ENCODE data around the gene SDK2. TPM values are rescaled to one million over a fixed set of nuclear protein-coding genes. Genes with fewer than 3 reads are reported as not detected.

Gene SDK2
- total RNA-seq, 2 donors from 2014 or later, result 1.5 to 5.6 TPM

DNA sequence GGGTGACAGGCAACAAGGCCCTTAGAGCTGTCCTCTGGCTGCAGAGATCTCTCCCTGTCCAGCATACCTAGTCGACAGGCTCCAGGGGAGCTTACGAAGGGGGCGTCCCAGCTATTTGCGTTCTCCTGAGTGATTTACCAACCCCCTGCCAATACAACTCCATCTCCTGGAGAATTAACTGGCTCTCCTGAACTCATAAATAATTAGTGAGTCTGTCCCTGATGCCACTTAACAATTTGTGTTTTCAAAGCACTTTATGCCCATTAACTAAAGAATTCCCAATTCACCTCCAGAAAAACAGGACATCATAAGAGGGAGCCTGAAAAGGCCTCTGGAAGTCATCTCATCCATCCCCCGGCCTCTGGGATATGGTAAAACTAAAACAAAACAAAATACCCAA lies 26.7 kb downstream of the SDK2 start:
- H3K27ac ChIP-seq, result no peak overlapping the region
- H3K36me3 ChIP-seq, result no peaks in the 10 kb centered on the region
- no peak overlapping the region for H3K4me3 ChIP-seq
- no peak for DNase-seq (ENCODE audit: low spot score)
- TF ChIP-seq, protein P1, sequence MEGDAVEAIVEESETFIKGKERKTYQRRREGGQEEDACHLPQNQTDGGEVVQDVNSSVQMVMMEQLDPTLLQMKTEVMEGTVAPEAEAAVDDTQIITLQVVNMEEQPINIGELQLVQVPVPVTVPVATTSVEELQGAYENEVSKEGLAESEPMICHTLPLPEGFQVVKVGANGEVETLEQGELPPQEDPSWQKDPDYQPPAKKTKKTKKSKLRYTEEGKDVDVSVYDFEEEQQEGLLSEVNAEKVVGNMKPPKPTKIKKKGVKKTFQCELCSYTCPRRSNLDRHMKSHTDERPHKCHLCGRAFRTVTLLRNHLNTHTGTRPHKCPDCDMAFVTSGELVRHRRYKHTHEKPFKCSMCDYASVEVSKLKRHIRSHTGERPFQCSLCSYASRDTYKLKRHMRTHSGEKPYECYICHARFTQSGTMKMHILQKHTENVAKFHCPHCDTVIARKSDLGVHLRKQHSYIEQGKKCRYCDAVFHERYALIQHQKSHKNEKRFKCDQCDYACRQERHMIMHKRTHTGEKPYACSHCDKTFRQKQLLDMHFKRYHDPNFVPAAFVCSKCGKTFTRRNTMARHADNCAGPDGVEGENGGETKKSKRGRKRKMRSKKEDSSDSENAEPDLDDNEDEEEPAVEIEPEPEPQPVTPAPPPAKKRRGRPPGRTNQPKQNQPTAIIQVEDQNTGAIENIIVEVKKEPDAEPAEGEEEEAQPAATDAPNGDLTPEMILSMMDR (IDR thresholded peaks at IDR 0.05), result no peak
- H3K9me3 ChIP-seq, result peaks cover 0 to 5% of the 10 kb centered on the region in 2 donors
- H3K4me1 ChIP-seq, result no peaks in the 10 kb centered on the region
- no peaks in the 10 kb centered on the region for H3K27me3 ChIP-seq

DNA sequence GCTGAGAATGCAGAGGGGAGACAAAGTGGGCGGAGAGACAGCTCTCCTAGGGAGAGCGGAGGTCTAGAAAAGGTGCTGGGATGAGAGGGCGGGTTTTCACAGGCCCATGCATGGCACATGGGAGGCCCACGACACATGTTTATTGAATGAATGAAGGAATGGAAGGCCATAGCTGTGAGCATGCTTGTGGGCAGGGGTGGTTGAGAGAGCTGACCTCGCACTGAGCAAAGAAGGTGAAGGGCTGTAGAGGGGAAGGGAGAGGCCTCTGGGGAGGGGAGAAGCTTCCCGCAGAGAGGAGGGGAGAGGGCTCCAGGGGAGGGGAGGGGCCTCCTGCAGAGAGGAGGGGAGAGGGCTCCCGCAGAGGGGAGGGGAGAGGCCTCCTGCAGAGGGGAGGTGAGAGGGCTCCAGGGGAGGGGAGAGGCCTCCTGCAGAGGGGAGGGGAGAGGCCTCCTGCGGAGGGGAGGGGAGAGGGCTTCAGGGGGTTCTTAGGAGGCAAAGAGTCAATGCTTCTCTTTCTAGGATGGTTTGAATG lies 27.3 kb downstream of the SDK2 start:
- H3K27ac ChIP-seq, result no peak overlapping the region
- H3K4me3 ChIP-seq, result no peak overlapping the region
- DNase-seq (ENCODE audit: low spot score), result no peak
- TF ChIP-seq, protein P1 (IDR thresholded peaks at IDR 0.05), result no peak
- H3K9me3 ChIP-seq, result peaks cover 0 to 5% of the 10 kb centered on the region in 2 donors
- H3K27me3 ChIP-seq, result no peaks in the 10 kb centered on the region
- no peaks in the 10 kb centered on the region for H3K36me3 ChIP-seq
- no peaks in the 10 kb centered on the region for H3K4me1 ChIP-seq

DNA sequence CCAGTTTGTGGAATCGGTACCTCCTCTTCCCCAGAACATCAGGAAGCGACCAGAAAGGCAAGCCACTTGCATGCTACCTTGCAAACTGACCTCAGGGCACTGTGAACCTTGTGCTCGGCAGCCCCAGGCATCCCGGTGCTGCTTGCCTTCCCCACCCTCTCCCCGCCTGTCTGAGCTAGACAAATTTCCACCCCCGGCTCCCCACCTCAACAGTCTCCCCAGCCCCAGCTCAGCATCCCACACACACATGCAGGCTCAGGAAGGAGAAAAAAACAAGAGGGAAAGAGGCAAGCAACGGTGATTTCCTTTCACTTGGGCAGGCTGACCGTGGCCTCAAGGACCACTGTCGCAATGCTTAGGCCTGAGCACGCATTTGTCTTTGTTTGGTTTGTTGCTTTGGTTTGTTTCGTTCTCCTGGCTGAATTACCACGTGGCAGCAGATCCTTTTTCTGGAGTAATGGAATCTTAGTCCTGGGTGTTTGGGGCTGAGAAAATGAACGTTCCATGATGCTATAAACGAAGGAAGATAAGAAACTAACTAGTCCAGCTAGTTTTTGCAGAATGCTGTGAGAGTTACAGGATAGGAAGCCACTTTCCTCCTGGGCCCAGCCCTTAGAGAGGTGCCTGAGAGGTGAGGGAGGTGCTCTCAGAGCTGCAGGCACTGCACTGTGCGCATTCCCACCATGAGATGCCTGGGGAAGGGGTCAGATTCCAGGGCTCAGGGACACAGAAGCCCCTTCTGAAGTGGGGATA lies 27.9 kb downstream of the SDK2 start:
- DNase-seq (ENCODE audit: low spot score), result no peak

GRCh38 chr17:73614256-73614655 lies 30.0 kb downstream of the SDK2 start:
- no peak overlapping the region for H3K27ac ChIP-seq
- TF ChIP-seq, protein P1 (IDR thresholded peaks at IDR 0.05), result no peak
- no peaks in the 10 kb centered on the region for H3K27me3 ChIP-seq
- no peak for DNase-seq (ENCODE audit: low spot score)
- H3K9me3 ChIP-seq, result peaks cover 0 to 1% of the 10 kb centered on the region in 2 donors
- no peaks in the 10 kb centered on the region for H3K4me1 ChIP-seq
- no peak overlapping the region for H3K4me3 ChIP-seq
- H3K36me3 ChIP-seq, result no peaks in the 10 kb centered on the region

More for the DNA sequence above, 27.9 kb downstream of the SDK2 start:
- peaks cover 0 to 5% of the 10 kb centered on the region in 2 donors for H3K9me3 ChIP-seq
- TF ChIP-seq, protein P1 (IDR thresholded peaks at IDR 0.05), result no peak
- no peaks in the 10 kb centered on the region for H3K36me3 ChIP-seq
- H3K4me3 ChIP-seq, result no peak overlapping the region
- H3K27me3 ChIP-seq, result no peaks in the 10 kb centered on the region
- H3K4me1 ChIP-seq, result no peaks in the 10 kb centered on the region
- no peak overlapping the region for H3K27ac ChIP-seq

DNA sequence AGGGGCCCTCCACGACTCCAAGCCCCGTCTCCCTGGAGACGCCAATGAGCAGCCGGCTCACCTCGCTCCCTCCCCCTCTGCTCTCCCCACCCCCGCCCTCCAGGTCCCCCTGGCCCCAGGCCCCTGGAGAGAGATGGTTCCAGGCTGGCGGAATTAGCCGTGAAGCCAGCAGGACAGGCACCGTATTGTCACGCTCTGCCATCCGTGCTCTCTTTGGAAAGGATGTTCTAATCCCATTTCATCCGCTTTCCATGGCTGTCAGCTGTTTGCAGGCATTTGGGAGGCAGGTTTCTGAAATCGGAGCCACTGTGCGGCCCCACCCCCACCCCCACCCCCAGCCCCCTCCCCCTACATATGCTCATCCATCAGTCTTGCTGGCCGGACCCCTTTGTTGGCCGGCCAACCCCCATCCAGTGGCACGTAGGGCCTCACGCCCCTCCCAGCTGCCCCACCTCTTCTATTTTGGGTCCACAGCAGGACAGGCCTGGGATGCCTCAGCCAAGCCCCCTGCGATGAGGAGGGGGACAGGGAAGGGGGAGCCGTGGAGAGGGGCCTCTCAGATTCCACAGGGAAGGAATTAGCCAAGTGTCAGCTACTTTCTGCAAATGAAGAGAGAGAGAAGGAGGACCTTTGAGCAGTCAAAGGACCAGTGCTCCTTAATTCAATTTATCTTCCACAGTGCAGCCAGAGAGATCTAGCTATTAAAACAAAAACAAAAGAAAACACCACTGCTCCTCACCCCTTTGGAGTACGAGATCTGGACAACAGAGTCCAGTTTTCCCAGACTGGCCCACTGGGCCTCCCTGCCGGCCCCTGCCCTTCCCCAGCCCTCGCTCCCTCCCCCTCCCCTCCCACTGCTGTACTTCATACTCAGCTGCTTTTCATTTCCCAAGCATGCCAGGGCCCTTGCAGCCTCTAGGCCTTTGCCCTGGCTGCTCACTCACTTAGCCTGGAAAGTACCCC lies 30.7 kb downstream of the SDK2 start:
- Histone ChIP-seq H3K4me1 (no peaks in the 10 kb centered on the region), H3K27me3 (no peaks in the 10 kb centered on the region), H3K36me3 (no peaks in the 10 kb centered on the region), H3K4me3 (no peak overlapping the region), H3K27ac (no peak overlapping the region), H3K9me3 (no peaks in the 10 kb centered on the region)
- DNase-seq (ENCODE audit: low spot score), result no peak
- TF ChIP-seq, protein P1 (IDR thresholded peaks at IDR 0.05), result no peak

Measured in right atrium auricular region (tissue), 2 donors.